OCI-LY1 (cell line): ENCODE results near the gene TNC.

ENCODE experiments used
- H2AFZ ChIP-seq: fragments of 200-600 bp; sonication (generic), shearing (Covaris generic); 2 replicates; pipeline ENCODE4 v1.6.0; 2014; ENCODE audit warnings: antibody characterized with exemption, mild to moderate bottlenecking, low read length
- H3F3A ChIP-seq: fragments of 200-600 bp; sonication (generic), shearing (Covaris generic); 2 replicates; pipeline ENCODE4 v1.6.0; 2014; ENCODE audit warnings: mild to moderate bottlenecking, antibody characterized with exemption, low read length, moderate library complexity; ENCODE audit not compliant: insufficient read depth
- H3K27ac ChIP-seq: fragments of 200-600 bp; sonication (generic); 2 replicates; pipeline ENCODE4 v1.5.1; 2014; ENCODE audit warnings: low read length, mixed run types, mild to moderate bottlenecking, low read depth; ENCODE audit not compliant: poor library complexity, severe bottlenecking
- H3K27me3 ChIP-seq: fragments of 200-600 bp; sonication (generic); 2 replicates; pipeline ENCODE4 v1.6.0; 2014; ENCODE audit warnings: antibody characterized with exemption, mild to moderate bottlenecking, low read length, moderate library complexity; ENCODE audit not compliant: insufficient read depth
- H3K36me3 ChIP-seq: fragments of 200-600 bp; sonication (generic); 2 replicates; pipeline ENCODE4 v1.6.1; 2014; ENCODE audit warnings: mild to moderate bottlenecking, antibody characterized with exemption, low read length, moderate library complexity, mixed read lengths; ENCODE audit not compliant: insufficient read depth
- H3K4me1 ChIP-seq: fragments of 200-600 bp; sonication (generic); 2 replicates; pipeline ENCODE4 v1.5.1; 2014; ENCODE audit warnings: mild to moderate bottlenecking, low read length, moderate library complexity; ENCODE audit not compliant: insufficient read depth, severe bottlenecking
- H3K4me2 ChIP-seq: fragments of 200-600 bp; sonication (generic), shearing (Covaris generic); 2 replicates; pipeline ENCODE4 v1.6.1; 2014; ENCODE audit warnings: low read length
- H3K4me3 ChIP-seq: fragments of 200-600 bp; sonication (generic); 2 replicates; pipeline ENCODE4 v1.5.1; 2014; ENCODE audit warnings: low read length, low read depth, mild to moderate bottlenecking, mixed read lengths; ENCODE audit not compliant: poor library complexity, severe bottlenecking
- H3K79me2 ChIP-seq: fragments of 200-600 bp; shearing (Covaris generic); 2 replicates; pipeline ENCODE4 v1.6.1; 2016; ENCODE audit warnings: mixed run types, low read length, mixed read lengths; ENCODE audit not compliant: insufficient read depth
- H3K9ac ChIP-seq: fragments of 200-600 bp; sonication (generic), shearing (Covaris generic); 2 replicates; pipeline ENCODE4 v1.6.1; 2014; ENCODE audit warnings: mild to moderate bottlenecking, low read length, mixed read lengths
- H3K9me2 ChIP-seq: fragments of 200-600 bp; sonication (generic), shearing (Covaris generic); 2 replicates; pipeline ENCODE4 v1.6.1; 2014; ENCODE audit warnings: low read depth, mild to moderate bottlenecking, low read length, mixed read lengths
- H3K9me3 ChIP-seq: fragments of 200-600 bp; shearing (Covaris generic); 2 replicates; pipeline ENCODE4 v1.6.1; 2014; ENCODE audit warnings: low read length, mixed read lengths
- H4K20me1 ChIP-seq: fragments of 200-600 bp; sonication (generic), shearing (Covaris generic); 2 replicates; pipeline ENCODE4 v1.6.0; 2016; ENCODE audit warnings: mild to moderate bottlenecking, low read length; ENCODE audit not compliant: insufficient read depth
- CTCF ChIP-seq: fragments of 200-600 bp; sonication (generic), shearing (Covaris generic); IDR thresholded peaks from 2 replicates; pipeline ENCODE4 v1.5.1; 2017; ENCODE audit warnings: mild to moderate bottlenecking, antibody characterized with exemption, low read length, moderate library complexity, mixed read lengths
- EZH2 ChIP-seq: fragments of 200-600 bp; sonication (generic), shearing (Covaris generic); IDR thresholded peaks from 2 replicates; pipeline ENCODE4 v1.8.0; 2017; ENCODE audit warnings: borderline replicate concordance, mixed run types, mild to moderate bottlenecking, antibody characterized with exemption, low read length, moderate library complexity, mixed read lengths

Gene TNC

GRCh38 chr9:115146581-115147021 is 28.6 kb upstream of the TNC start:
- H2AFZ ChIP-seq, result no peak overlapping the region

GRCh38 chr9:115144706-115145105 is 26.7 kb upstream of the TNC start:
- no peaks in the 10 kb centered on the region for H3K9me2 ChIP-seq
- no peaks in the 10 kb centered on the region for H3K79me2 ChIP-seq
- no peaks in the 10 kb centered on the region for H3K27me3 ChIP-seq
- TF ChIP-seq EZH2, result no peak
- no peak overlapping the region for H3K9ac ChIP-seq
- no peaks in the 10 kb centered on the region for H3K36me3 ChIP-seq
- H3F3A ChIP-seq, result no peaks in the 10 kb centered on the region
- no peak overlapping the region for H3K4me3 ChIP-seq
- no peak overlapping the region for H2AFZ ChIP-seq
- no peak overlapping the region for H3K4me2 ChIP-seq
- H3K9me3 ChIP-seq, result no peaks in the 10 kb centered on the region
- H4K20me1 ChIP-seq, result no peaks in the 10 kb centered on the region
- H3K4me1 ChIP-seq, result no peaks in the 10 kb centered on the region
- no peak overlapping the region for H3K27ac ChIP-seq

More at GRCh38 chr9:115146581-115147021, 28.6 kb upstream of the TNC start:
- no peaks in the 10 kb centered on the region for H3K79me2 ChIP-seq
- no peaks in the 10 kb centered on the region for H4K20me1 ChIP-seq
- H3F3A ChIP-seq, result no peaks in the 10 kb centered on the region
- no peaks in the 10 kb centered on the region for H3K4me1 ChIP-seq
- H3K27me3 ChIP-seq, result no peaks in the 10 kb centered on the region
- no peak overlapping the region for H3K4me3 ChIP-seq
- H3K9me3 ChIP-seq, result no peaks in the 10 kb centered on the region
- TF ChIP-seq CTCF (no peak), EZH2 (no peak)
- H3K36me3 ChIP-seq, result no peaks in the 10 kb centered on the region
- no peak overlapping the region for H3K27ac ChIP-seq
- H3K4me2 ChIP-seq, result no peak overlapping the region
- no peak overlapping the region for H3K9ac ChIP-seq
- no peaks in the 10 kb centered on the region for H3K9me2 ChIP-seq

GRCh38 chr9:115143689-115144088 is 25.7 kb upstream of the TNC start:
- no peaks in the 10 kb centered on the region for H3F3A ChIP-seq

GRCh38 chr9:115142517-115143270 is 24.7 kb upstream of the TNC start:
- H3K9me3 ChIP-seq, result no peaks in the 10 kb centered on the region
- H3K27me3 ChIP-seq, result no peaks in the 10 kb centered on the region
- no peaks in the 10 kb centered on the region for H3K36me3 ChIP-seq
- no peaks in the 10 kb centered on the region for H3K4me1 ChIP-seq
- no peak overlapping the region for H3K4me3 ChIP-seq
- H4K20me1 ChIP-seq, result no peaks in the 10 kb centered on the region
- no peak overlapping the region for H3K4me2 ChIP-seq
- H3K79me2 ChIP-seq, result no peaks in the 10 kb centered on the region
- no peak overlapping the region for H3K27ac ChIP-seq
- no peaks in the 10 kb centered on the region for H3F3A ChIP-seq
- no peaks in the 10 kb centered on the region for H3K9me2 ChIP-seq
- TF ChIP-seq EZH2 (no peak), CTCF (no peak)
- H2AFZ ChIP-seq, result no peak overlapping the region
- no peak overlapping the region for H3K9ac ChIP-seq

More at GRCh38 chr9:115143689-115144088, 25.7 kb upstream of the TNC start:
- Histone ChIP-seq H3K9me3 (no peaks in the 10 kb centered on the region), H3K27me3 (no peaks in the 10 kb centered on the region), H3K4me1 (no peaks in the 10 kb centered on the region), H4K20me1 (no peaks in the 10 kb centered on the region), H2AFZ (no peak overlapping the region), H3K9me2 (no peaks in the 10 kb centered on the region), H3K9ac (no peak overlapping the region), H3K4me2 (no peak overlapping the region), H3K27ac (no peak overlapping the region), H3K36me3 (no peaks in the 10 kb centered on the region), H3K79me2 (no peaks in the 10 kb centered on the region), H3K4me3 (no peak overlapping the region)
- TF ChIP-seq EZH2, result no peak
